Type B pancreatic cell (in vitro differentiated cells): ENCODE results near the gene RINL. TPM values are rescaled to one million over a fixed set of nuclear protein-coding genes. Genes with fewer than 3 reads are reported as not detected.
"Not testable (repeated sequence)": the region's sequence is repeated elsewhere in the genome, so short reads cannot be mapped to it uniquely, and the experiment has no call there.

ENCODE experiments used
- DNase-seq: peaks from one replicate; pipeline ENCODE4 v3.0.0; 2021; ENCODE audit warnings: mixed read lengths; ENCODE audit not compliant: unreplicated experiment; ENCODE audit errors: extremely low spot score
- H3K27ac Mint-ChIP-seq: 2 replicates; pipeline ENCODE4 v1.8.0; 2021; ENCODE audit warnings: mild to moderate bottlenecking, mixed read lengths
- H3K27me3 Mint-ChIP-seq: 2 replicates; pipeline ENCODE4 v1.8.0; 2021; ENCODE audit warnings: mixed read lengths
- H3K36me3 Mint-ChIP-seq: 2 replicates; pipeline ENCODE4 v1.8.0; 2021; ENCODE audit warnings: mixed read lengths
- H3K4me1 Mint-ChIP-seq: one replicate; pipeline ENCODE4 v1.8.0; 2021; ENCODE audit warnings: mixed read lengths; ENCODE audit not compliant: unreplicated experiment
- H3K4me3 Mint-ChIP-seq: 2 replicates; pipeline ENCODE4 v1.8.0; 2021; ENCODE audit warnings: mild to moderate bottlenecking, mixed read lengths
- H3K9me3 Mint-ChIP-seq: 2 replicates; pipeline ENCODE4 v1.8.0; 2021; ENCODE audit warnings: mixed read lengths
- total RNA-seq: library from RNA; stranded (reverse); gene quantifications from 2 replicates; pipeline ENCODE4 v1.2.1, GENCODE V29; 2021; ENCODE audit warnings: low replicate concordance
- TF ChIP-seq, protein P1 (sequence below): fragments of 200-600 bp; sonication (generic); conservative IDR thresholded peaks from 2 replicates; pipeline ENCODE4 v1.5.0; 2021; ENCODE audit warnings: antibody characterized with exemption, mild to moderate bottlenecking

The RINL gene
- total RNA-seq, 1 donor from 2014 or later, result 3.4 TPM

DNA sequence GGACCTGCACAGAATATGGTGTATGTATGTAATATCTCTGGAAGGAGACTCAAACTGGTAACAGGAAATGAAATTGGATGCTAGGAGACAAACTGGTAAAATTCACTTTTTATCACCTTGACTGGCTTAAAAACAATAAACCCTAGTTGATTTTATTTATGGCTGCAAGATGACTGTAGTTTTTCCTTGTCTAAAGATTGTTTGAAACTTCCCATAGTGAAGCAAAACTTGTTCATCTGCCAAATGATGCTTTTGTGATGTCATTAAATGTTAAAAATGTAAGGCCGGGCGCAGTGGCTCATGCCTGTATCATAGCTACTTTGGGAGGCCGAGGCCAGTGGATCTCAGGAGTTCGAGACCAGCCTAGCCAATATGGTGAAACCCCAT is 44.0 kb downstream of the RINL start:
- Mint-ChIP-seq H3K4me3 (no peak overlapping the region), H3K27ac (peak overlapping the region; percentile 99), H3K36me3 (peaks cover 31% of the 10 kb centered on the region), H3K4me1 (peaks cover 31% of the 10 kb centered on the region), H3K27me3 (no peaks in the 10 kb centered on the region), H3K9me3 (no peaks in the 10 kb centered on the region)
- TF ChIP-seq, protein P1, sequence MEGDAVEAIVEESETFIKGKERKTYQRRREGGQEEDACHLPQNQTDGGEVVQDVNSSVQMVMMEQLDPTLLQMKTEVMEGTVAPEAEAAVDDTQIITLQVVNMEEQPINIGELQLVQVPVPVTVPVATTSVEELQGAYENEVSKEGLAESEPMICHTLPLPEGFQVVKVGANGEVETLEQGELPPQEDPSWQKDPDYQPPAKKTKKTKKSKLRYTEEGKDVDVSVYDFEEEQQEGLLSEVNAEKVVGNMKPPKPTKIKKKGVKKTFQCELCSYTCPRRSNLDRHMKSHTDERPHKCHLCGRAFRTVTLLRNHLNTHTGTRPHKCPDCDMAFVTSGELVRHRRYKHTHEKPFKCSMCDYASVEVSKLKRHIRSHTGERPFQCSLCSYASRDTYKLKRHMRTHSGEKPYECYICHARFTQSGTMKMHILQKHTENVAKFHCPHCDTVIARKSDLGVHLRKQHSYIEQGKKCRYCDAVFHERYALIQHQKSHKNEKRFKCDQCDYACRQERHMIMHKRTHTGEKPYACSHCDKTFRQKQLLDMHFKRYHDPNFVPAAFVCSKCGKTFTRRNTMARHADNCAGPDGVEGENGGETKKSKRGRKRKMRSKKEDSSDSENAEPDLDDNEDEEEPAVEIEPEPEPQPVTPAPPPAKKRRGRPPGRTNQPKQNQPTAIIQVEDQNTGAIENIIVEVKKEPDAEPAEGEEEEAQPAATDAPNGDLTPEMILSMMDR, result no peak
- no peak for DNase-seq

DNA sequence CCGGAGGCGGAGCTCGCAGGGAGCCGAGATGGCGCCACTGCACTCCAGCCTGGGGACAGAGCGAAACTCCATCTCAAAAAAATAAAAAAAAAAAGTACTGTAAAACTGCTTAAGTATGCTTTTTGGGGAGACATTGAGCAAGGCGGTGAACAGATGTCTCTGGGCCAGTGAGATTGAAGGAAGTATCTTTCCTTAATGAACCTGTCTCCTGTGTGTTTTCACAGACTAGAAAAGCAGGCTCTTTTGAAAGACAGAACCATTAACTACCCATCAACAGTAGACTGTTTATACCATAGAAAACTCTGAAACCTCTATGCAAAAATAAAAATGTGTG is 45.0 kb downstream of the RINL start:
- Mint-ChIP-seq H3K27ac (peak overlapping the region; percentile 99), H3K9me3 (no peaks in the 10 kb centered on the region), H3K36me3 (peaks cover 30% of the 10 kb centered on the region), H3K4me1 (peaks cover 31% of the 10 kb centered on the region), H3K27me3 (no peaks in the 10 kb centered on the region), H3K4me3 (peak overlapping the region; percentile 37)
- TF ChIP-seq, protein P1, result no peak
- no peak for DNase-seq

DNA sequence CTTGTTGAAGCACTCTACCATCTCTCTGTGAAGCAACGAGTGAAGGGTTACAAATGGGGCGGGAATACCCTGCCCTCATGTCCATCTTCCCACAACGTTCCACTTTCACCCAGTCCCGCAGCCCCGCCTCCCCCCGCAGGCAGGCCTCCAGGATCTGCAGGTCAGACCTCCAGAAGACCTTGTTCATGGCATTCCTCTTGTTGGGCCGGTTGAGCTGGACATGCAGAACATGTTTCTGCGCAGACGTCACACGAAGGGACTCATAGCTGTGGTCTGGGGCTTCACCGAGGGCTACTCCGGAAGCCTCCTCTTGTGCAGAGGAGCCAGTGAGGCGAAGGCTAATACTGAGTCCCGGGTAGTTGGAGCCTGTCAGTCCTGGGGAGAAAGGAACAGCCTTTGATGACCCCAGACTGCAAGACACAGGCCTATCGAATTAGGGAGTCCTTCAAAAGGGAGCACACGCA is 46.9 kb downstream of the RINL start:
- Mint-ChIP-seq H3K36me3 (peaks cover 27% of the 10 kb centered on the region), H3K27me3 (no peaks in the 10 kb centered on the region), H3K4me3 (peak overlapping the region; percentile 92), H3K27ac (peak overlapping the region; percentile 99), H3K4me1 (peaks cover 26% of the 10 kb centered on the region), H3K9me3 (no peaks in the 10 kb centered on the region)
- TF ChIP-seq, protein P1, result no peak
- DNase-seq, result peak; percentile 74

DNA sequence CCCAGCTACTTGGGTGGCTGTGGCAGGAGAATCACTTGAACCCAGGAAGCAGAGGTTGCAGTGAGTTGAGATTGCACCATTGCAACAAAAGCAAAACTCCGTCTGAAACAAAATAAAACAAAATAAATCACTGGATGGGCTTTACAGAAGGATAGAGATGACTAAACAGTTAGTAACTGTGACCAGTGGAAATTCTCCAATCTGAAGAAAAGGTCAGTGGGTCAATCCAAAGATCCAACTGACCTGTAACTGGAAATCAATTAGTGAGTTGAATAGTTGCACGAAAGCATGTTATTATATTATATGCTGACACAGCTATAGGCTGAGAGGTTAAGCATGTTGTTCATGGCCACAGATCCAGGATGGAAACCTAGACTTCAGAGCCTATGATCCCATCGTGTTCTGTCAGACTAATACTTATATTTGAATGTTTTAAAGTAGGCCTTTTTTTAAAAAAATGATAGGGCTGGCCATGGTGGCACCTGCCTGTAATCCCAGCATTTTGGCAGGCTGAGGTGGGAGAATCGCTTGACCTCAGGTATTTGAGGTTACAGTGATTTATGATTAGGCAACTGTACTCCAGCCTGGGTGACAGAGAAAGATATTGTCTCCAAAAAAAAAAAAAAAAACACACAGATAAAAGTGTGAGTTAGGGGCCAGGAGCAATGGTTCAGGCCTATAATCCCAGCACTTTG is 47.9 kb downstream of the RINL start:
- H3K36me3 Mint-ChIP-seq, result peaks cover 28% of the 10 kb centered on the region

DNA sequence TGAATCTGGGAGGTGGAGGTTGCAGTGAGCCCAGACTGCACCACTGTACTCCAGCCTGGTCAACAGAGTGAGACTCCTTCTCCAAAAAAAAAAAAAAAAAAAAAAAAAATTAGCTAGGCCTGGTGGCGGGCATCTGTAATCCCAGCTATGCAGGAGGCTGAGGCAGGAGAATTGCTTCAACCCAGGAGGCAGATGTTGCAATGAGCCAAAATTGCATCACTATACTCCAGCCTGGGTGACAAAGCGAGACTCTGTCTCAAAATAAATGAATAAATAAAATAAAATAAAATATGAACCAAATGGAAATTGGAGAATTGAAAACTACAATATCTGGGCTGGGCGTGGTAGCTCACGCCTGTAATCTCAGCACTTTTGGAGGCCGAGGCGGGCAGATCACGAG is 48.9 kb downstream of the RINL start:
- H3K4me1 Mint-ChIP-seq, result peaks cover 35% of the 10 kb centered on the region
- peaks cover 36% of the 10 kb centered on the region for H3K36me3 Mint-ChIP-seq
- H3K9me3 Mint-ChIP-seq, H3K27ac Mint-ChIP-seq, DNase-seq, H3K4me3 Mint-ChIP-seq, H3K27me3 Mint-ChIP-seq: not testable (repeated sequence)

More for the DNA sequence above, 47.9 kb downstream of the RINL start:
- no peak for DNase-seq
- no peaks in the 10 kb centered on the region for H3K9me3 Mint-ChIP-seq
- H3K27me3 Mint-ChIP-seq, result no peaks in the 10 kb centered on the region
- H3K4me3 Mint-ChIP-seq, result peak overlapping the region; percentile 92
- peak overlapping the region; percentile 99 for H3K27ac Mint-ChIP-seq
- H3K4me1 Mint-ChIP-seq, result peaks cover 29% of the 10 kb centered on the region
- TF ChIP-seq, protein P1, result no peak

DNA sequence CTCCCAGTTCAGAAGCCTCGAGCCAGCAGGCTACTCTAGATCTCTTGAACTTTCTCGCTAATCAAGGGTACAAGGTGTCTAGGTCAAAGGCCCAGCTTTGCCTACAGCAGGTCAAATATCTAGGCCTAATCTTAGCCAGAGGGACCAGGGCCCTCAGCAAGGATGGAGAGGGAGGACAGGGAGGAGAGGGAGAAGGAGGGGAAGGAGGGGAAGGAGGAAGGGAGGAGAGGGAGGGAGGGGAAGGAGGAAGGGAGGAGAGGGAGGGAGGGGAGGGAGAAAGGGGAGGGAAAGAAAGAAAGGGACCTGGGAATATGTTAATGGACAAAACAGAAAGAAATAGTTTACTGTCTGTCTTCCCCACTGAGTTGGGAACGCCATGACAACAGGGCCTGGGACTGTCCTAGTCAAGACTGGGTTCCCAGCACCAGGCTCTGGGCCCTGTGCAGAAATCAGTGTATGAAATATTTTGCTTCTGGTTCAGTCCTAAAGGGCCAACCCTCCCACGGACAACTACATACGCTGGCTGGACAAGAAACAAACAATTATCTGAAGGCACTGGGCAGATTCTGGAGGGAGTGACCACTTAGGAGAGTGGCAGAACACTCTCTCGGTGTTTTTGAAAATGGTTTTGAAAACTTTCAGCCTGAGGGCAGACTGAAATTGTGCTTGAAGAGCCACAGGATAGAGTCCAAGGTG is 51.1 kb downstream of the RINL start:
- H3K27ac Mint-ChIP-seq, result peak overlapping the region; percentile 36
- DNase-seq, result no peak
- H3K27me3 Mint-ChIP-seq, result no peaks in the 10 kb centered on the region
- peaks cover 47% of the 10 kb centered on the region for H3K36me3 Mint-ChIP-seq
- H3K4me1 Mint-ChIP-seq, result peaks cover 27% of the 10 kb centered on the region
- TF ChIP-seq, protein P1, result no peak
- no peak overlapping the region for H3K4me3 Mint-ChIP-seq
- H3K9me3 Mint-ChIP-seq, result peaks cover 3% of the 10 kb centered on the region

DNA sequence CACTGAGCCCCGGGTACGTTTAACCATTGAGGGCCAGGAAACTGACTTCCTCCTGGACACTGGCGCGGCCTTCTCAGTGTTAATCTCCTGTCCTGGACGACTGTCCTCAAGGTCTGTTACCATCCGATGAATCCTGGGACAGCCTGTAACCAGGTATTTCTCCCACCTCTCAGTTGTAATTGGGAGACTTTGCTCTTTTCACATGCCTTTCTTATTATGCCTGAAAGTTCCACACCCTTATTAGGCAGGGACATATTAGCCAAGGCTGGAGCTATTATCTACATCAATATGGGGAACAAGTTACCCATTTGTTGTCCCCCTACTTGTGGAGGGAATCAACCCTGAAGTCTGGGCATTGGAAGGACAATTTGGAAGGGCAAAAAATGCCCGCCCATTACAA is 52.1 kb downstream of the RINL start:
- H3K36me3 Mint-ChIP-seq, result peaks cover 39% of the 10 kb centered on the region
- not testable (repeated sequence) for H3K27me3 Mint-ChIP-seq, H3K4me3 Mint-ChIP-seq, DNase-seq, H3K9me3 Mint-ChIP-seq, H3K27ac Mint-ChIP-seq
- H3K4me1 Mint-ChIP-seq, result peaks cover 20% of the 10 kb centered on the region

DNA sequence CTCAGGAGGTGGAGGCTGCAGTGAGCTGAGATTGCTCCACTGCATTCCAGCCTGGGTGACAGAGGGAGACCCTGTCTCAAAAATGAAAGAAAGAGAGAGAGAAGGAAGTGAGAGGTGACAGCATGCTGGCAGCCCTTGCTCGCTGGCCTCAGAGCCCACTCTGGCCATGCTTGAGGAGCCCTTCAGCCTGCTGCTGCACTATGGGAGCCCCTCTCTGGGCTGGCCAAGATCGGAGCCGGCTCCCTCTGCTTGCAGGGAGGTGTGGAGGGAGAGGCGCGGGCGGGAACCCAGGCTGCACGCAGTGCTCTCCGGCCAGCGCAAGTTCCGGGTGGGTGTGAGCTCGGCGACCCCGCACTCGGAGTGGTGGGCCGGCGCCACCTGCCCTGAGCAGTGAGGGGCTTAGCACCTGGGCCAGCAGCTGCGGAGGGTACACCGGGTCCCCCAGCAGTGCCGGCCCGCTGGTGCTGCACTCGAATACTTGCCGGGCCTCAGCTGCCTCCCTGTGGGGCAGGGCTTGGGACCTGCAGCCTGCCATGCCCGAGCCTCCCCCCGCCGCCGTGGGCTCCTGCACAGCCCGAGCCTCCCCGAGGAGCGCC is 56.7 kb downstream of the RINL start:
- H3K27me3 Mint-ChIP-seq, H3K9me3 Mint-ChIP-seq, H3K4me3 Mint-ChIP-seq, H3K27ac Mint-ChIP-seq, DNase-seq: not testable (repeated sequence)
- H3K4me1 Mint-ChIP-seq, result peaks cover 22% of the 10 kb centered on the region
- H3K36me3 Mint-ChIP-seq, result peaks cover 36% of the 10 kb centered on the region
